GM12892 (cell line): ENCODE data around the gene CTNNA3.

ENCODE experiments used
- POLR2A ChIP-seq: IDR thresholded peaks from 2 replicates; pipeline ENCODE4 v1.6.1; 2011; ENCODE audit warnings: low read depth, low read length, control low read depth
- POLR2AphosphoS5 ChIP-seq: IDR thresholded peaks from 2 replicates; pipeline ENCODE4 v1.6.1; 2011; ENCODE audit warnings: low read depth, low read length, control low read depth
- TAF1 ChIP-seq: IDR thresholded peaks from 2 replicates; pipeline ENCODE4 v1.6.1; 2011; ENCODE audit warnings: low read depth, mild to moderate bottlenecking, control low read depth, low read length, borderline replicate concordance

GRCh38 chr10:66651308-66652082 lies 1044.5 kb downstream of the CTNNA3 start:
- no peak for TF ChIP-seq POLR2A
- no peak for TF ChIP-seq POLR2AphosphoS5
- no peak for TF ChIP-seq TAF1
